Stimulated activated naive CD4-positive, alpha-beta T cell (primary cell): ENCODE results near the gene PGLYRP2.

ENCODE experiments used
- DNase-seq, 6 experiments: peaks; one replicate each; lab custom pipeline; 2025; lab: John Stamatoyannopoulos, UW

Gene PGLYRP2

DNA sequence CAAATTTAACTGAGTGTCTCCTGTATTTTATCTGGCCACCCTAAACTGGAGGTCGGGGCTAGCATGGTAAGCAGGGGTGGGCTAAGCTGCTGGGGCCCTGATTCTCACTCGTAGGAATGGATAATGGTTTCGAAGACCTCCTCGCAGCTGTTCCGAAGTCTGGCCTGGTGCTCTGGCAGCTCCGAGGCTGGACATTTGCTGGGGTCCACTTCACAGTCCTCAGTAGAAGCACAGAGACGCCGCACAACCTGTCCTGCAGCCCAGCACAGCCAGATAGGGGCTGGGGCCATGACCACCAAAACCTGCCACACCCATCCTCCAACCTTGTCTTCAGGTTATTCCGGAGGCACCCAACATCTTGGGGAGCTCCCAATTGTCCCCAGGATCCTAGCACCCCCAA, 23.3 kb downstream of the PGLYRP2 start:
- no peak for DNase-seq

DNA sequence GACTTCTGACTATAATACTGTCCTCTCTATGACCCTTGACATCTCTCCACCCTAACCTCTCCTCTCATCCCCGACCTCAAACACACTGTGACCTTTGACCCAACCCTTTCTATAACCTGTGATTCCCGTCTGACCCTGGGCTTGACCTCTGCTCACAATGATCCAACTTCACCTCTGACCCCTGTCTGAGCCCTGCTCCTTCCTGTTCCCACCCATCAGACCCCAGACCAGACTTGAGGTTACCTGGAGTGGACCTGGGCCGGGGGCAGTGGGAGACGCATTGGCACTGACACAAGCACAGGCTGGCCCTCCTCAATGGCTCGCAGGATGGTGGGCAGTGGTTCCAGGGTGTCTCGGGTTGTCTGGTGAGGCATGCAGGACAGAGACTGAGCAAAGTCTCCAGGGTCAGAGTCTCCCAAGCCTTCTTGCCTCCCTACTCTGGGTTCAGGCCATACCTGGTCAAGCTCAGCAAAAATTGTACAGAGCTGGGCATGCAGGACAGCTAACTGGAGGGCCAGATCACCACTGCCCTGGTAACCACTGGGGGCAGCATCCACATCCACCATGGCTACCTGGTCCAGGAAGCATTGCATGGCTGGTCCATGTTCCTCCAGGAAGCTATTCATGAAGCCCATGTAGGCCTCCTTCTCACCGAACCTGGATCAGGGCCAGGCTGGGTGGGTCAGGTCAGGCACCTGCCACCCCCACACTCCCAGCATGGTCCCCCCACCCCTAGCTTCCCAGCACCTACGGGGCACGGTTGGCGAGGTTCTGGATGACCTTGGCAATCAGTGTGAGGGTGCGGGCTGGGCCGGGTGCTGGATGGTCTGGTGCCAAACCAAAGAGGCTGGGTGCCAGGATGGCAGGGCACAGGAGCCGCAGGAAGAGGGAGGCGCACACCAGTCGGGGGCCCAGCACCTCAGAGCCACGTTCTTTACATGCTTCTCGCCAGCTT, 25.1 kb downstream of the PGLYRP2 start:
- DNase-seq: no peak

DNA sequence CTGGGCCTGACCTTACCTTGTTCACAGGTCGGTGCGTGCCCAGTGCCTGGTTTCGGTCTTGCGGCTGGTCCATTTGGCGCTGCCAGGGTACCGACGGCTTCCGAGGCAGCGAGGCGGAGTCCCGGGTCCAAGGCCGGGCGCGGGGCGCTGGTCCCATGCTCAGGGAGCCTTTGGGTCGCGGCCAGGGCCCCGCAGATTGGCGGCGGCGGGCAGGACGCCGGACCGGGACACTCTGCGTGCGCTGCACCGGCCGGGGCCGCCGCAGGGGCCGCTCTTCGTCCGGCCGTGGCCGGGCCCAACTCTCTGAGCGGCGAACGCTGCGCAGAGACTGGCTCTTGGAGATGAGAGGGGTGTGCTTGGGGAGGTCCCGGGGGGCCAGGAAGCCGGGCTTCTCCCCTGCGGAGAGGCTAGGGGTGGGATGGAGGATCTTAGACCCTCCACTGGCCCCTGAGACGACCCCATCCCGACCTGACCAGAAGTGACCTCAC, 26.2 kb downstream of the PGLYRP2 start:
- DNase-seq: no peak

DNA sequence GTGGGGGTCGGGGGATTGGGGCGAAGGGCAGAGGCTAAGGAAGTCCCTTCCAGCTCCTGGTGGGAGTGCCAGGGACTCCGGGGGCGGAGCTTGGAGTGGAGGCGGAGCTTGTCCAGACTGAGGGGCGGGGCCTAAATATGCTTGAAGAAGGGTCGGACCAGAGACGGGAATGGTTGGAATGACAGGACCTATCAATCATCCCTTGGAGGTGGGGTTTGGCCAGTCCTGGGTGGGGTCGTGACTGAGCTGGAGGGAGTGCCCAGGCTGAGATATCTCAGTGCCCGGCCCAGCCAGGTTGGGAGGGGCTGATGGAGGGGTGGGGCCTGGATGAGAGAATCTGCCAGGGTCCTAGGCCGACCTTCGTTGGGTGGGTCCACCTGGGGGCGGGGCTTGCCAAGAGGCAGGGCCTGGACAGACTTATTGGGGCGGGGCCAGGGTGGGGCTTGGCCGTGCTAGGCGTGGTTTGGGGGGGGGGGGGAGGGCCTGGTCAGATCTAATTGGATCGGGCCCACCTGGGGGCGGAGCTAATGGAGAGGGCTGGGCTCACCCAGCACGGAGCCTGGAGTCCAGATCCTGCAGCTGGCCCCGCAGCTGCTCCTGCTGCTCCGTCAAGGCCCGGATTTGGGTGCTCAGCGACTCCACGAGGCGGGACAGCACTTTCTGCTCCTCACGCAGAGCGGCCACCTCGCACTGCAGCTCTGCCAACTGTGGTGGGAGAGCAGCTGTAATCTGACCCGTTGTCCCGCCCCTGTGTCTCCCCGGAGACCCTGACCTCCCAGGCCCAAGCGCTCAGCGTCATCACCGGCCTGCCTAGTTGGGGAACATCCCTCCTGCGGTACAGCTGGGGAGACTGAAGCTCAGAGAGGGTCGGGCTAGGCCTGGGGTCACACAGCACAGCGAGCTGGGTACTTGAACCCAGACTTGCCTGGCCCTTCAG, 26.9 kb downstream of the PGLYRP2 start:
- DNase-seq: peak in 3 of 6 experiments; percentile 9 to 23 (median 20)

DNA sequence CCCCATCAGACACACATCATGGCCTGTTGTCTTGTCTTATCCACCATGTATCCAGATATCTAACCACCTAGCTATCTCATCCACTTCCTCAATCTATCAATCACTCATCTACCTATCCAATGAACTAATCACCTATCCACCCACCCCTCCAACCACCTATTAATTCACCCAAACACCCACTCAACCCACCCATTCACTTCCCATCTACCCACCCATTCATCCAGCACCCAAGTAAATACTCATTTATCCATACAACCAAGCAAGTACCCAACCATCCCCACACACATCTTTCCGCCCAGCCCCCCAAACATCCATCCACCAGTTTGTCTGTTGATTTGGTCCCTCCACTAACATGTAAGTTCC, 28.8 kb downstream of the PGLYRP2 start:
- DNase-seq: no peak

DNA sequence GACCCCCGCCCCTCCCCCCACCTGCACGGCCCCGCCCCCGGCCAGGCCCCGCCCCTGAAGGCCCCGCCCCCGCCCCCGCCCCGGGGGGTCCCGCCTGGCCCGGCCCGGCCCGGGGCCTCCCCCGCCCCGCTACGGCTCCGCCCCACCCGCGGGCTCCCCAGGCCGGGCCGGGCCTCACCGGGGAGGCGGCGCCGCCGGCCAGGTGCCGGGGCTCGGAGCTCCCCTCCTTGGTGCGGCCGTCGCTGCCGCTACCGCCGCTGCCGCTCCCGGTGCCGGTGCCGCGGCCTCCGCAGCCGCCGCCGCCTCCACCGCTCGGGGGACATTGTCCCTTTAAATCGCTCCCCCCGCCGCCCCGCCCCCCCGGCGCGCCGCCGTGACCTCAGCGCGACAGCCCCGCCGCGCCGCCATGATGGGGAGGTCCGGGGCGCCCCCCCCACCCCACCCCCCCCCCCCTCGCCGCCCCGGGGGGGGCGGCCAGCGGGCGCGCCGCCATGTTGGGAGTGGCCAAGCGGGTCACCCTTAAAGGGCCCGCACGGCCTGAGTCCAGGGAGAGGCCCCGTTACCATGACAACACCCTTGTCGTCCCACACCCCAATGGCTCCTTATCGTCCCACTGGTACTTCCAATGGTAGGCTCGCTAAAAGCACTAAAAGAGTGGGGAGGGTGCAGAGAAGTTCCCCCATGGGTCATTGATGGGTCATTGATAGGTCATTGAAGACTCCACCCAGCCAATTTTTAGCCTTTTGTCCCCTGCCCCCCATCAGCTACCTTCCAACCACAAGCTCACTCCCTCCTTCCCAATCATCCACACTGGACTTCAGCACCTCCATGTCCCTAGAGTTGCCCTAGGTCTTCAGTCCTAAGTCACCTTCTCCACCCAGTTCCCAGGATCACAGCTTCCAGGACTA, 29.4 kb downstream of the PGLYRP2 start, which contains the start of gene WIZ:
WIZ (minus strand) TSS at position 337 of the 908 bp plus-strand sequence. CDS start 1,649 bp downstream, outside the sequence.
- peak; percentile 69 to 89 (median 81) for DNase-seq

DNA sequence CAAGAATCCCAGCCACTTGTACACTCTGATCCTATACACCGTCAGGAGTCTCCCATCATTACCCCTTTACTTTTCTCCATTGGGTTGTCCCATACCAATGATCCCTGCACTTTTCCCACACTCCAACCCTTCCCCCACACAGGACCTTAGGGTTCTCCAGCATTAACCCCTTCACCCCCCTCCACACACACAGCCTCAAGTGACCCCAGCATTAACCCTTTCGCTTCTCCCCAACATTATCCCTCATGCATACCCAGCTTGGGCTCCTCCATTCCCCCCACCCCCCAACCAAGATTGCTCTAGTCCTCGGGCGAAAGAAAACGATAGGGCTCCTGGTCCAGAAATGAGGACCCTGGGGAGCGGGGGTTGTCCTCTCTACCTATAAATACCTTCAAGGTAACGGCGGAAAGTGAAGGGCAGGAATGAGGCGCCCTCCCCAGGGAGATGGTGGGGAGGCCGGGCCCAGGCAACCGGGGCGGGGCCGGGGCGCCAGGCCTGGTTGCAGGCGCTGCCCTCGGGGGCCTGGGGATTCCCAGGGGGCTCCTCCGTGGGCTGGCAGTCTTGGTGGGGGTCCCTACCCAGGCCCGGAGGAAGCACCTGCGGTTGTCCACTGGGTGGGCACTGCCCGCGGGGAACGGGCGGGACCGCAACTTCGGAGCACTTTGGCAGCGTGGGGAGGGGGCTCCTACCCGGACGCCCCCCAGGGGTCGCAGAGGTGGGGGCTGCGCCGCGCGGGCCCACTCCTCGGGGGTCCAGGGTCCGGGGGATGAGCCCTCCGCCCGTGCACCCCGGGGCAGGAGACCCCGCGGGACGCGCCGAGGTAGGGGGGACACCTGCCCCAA, 30.3 kb downstream of the PGLYRP2 start:
- no peak for DNase-seq

DNA sequence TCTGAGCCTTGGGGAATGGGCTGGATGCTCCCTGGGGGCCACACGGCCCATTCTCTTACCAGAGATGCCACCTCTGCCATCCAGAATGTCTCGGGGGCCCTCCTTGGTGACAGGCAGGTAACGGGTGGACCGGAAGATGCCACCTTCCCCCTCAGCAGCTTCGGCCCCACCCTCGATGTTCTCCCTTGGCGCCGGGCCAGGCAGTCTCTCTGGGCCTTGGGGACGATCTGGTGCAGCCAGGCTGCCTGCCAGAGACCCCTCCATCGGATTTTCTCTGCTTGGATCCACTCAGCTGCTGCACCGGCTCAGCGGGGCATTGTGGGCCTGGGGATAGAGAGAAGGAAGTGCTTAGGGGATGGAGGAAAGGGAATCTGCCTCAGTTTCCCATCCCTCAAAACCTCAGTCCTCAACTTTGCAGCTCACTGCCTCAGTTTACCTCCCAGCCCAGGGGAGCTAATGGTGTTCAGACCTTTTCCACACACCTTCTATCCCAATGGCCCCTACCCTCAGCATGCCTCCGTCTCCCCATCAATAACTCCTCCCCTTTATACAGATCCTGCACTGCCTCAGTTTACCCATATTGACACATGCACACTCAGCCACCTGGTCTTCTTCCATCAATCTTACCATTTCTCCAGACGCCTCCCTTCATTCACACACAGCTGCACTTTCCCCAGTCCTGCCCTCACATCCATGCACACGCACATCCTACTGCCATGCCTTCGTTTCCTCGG, 31.1 kb downstream of the PGLYRP2 start:
- DNase-seq: no peak

DNA sequence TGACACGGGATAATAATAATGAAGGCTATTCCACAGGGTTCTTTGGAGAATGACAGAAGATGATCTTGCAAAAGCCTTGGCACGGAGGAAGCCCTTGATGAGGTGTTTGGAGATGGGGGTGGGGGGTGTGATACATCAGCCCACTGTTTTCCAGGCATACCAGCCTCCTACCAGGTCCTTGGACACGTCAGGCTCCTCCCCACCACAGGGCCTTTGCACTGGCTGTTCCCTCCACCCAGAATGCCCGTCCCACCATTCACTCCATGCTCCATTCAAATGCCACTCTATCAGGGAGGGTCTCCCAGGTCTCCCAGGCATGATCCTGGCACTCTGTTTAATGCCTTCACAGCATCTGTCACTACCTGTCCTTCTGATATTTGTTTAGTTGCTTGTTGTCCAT, 32.2 kb downstream of the PGLYRP2 start:
- DNase-seq: no peak

DNA sequence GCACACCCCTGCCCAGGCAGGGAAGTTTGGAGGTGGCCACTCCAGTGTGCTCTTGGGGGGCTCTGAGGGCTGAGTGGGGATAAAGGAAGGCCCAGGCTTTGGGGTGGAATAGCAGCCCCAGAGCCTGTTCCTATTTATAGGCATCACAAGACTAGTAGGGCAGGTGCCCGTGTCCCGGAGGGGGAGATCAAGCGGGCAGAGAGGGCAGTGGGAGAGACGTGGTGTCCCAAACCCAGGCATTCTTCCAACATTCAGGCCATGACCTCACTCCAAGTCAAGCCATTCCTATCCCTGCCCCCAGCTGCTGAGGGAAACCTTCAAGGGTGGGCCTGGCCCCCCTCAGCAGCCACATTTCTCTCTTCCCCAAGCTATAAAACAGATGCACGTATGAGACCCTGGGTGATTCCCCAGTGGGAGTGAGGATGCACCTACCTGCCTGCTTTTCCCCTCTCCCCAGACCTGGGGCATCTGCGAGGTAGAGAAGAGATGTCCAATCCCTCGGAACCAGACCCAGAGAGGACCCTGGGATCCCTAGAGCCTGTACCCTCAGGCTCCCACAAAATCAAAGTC, 33.4 kb downstream of the PGLYRP2 start:
- no peak for DNase-seq

DNA sequence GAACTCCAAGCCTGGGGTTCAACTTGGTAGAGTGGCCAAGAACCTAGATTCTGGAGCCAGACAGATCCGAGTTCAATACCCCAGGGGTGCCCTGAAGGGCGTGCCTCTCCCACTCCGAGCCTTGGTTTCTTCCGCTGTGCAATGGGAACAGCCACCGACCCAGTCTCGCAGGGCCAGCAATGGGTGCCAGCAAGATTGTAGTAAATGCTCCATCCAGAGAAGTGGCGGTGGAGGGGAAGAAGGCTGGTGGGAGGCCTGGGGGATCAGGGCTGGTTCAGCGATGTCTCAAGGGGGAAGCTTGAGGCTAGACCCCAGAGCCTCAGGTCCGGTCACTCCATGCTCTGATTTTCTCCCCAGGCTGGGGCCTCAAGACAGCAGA, 34.1 kb downstream of the PGLYRP2 start:
- no peak for DNase-seq

DNA sequence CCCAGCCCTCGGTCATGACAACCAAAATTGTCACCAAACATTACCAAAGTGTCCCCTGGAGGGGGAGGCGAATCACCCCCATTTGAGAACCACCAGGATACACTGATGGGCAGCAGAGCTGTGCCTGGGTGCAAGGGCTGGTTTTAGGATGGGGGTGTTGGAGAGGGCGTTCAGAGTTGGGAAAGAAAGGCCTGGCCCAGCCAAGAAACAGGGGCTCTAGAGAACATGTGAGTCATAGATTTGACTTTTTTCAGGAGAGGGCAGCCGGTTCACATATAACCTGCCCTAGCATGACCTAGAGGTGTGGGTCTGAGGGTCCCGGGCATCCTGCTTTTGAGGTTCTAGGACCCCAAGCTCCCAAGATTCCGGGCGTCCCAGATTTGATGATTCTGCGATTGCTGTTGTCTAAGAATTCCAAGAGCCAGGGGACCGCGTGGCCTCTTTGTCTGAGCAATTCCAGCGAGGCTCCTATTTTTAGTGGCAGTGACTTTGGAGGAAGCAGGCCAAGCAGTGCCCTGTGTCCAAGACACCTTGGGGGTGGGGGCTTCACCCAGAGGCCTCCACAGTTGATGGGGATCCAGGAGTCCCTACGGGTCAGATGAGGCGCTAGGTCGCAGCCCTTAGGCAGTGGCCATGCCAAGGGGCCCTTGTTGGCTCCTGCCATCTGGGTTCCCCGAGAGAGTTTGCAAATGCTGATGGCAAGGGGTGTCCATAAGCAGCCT, 34.6 kb downstream of the PGLYRP2 start:
- no peak for DNase-seq

DNA sequence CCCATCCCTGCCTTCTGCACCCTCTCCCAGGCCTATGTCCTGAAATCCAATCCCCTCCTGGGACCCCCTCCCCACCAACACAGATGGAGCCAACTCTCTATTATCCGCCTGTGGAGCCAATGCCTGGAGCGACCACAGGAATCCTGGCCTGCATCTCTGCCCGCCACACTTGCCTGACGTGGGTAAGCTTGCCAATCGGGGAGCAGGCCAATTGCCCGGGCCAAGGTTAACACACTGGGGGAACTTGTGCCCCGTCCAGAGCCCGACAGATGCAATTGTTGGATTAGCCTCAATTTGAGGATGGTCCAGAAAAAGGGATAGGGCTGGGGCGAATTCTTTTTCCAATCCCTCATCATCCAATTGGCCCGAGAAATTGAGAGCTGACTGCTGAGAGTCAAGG, 35.5 kb downstream of the PGLYRP2 start:
- DNase-seq: no peak

DNA sequence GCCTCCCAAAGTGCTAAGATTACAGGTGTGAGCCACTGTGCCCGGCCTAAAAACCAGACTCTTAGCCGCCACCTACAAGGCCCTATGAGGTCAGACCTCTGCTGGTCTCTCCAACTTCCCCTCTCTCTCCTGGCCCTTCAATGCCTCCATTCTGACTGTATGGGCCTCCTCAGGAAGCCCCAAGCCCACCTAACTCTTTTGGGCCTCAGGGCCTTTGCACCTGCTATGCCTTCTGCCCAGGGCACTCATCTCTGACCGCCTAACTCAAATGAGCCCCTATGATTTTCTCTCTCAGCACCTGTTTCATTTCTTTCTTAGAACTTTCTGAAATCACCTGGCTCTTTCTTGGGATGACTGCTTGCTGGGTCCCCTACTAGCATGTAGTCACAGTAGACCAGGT, 36.0 kb downstream of the PGLYRP2 start:
- no peak for DNase-seq

DNA sequence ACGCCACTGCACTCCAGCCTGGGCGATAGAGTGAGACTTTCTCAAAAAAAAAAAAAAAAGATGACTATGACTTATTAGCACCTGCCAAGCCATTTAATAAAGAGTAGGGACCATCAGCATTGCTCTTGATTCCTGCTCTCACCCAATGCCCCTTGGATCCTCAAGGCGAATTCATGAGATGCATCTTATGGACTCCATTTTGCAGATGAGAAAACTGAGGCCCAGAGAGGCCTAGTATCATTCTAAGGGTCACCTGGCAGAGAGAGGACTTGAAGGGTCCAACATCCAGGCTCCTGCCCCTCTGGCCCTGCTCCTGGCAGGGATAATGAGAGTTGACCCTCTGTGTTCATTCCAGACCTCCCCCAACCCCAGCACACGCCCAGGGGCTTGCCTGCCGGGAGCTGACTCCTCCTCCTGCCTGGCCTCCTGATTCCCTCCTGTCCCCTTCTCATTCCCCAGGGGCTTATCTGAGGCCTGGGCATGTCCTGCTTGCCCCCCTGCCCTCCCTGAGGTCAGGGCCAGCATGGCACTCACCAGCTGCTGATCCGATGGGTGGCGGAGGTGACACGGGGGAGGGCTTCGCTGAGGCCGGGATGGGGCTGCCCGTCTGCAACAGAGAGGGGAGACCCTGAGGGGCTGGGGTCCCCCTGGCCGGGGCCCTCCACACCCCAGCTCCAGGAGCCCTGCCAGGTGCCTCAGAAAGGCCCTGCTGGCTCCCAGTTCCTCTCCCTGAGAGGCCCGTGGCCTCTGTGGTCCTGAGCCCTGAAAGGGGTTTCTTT, 37.0 kb downstream of the PGLYRP2 start:
- DNase-seq: no peak

DNA sequence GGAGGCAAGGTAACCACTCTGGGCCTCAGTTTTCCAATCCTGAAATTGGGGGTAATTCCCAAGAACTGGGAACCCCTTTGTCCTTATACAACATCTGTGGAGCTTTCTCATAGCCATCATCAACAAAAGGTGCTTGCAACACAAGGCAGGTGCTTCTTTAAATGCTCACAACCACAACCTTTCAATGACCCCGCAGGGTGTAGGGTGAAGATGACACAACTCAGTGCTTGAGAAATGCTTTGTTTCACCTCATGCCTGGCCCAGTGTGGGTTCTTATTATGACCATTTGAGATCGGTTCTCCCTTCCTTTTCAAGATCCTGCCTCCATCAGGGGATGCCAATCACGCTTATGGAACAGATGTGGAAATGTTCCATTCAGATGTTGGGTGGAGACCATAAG, 38.0 kb downstream of the PGLYRP2 start:
- no peak for DNase-seq

DNA sequence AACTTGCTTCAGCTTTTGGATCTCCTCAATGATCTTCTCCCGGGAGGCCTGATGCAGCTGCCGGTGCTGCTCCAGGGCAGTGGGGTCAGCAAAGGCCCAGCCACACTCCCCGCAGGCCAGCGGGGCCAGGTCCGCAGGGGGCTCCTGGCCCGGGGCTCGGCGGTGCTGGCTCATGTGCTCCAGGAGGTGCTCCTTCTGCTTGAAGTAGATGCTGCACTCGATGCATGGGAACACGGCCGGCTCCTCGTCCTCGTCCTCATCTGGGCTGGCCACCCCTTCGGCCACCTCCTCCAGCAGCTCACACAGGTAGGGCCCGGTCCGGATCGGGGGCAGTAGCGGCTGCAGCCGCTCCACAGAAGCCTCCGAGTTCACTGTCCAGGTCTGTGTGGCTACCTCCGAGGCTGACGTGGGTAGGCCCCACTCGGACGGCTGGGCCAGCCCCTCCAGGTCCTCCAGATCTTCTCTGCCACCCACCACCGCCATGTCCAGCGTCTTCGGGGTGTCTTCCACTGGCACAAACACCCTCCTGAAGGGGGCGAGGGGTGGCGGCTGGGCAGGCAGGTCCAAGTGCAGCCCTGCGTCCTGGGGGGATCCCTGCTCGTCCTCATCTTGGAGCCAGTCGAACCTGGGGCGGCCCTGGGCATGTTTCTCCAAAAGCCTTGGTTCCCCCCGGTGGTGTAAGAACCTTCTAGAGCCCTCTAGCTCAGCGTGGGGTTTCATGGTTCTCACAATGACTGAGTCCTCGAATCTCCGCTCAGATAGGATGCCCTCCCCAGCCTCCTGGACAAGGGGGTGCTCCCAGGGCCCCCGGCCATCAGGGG, 39.3 kb downstream of the PGLYRP2 start:
- DNase-seq: no peak
